PC-3 (cell line): Measurements from ENCODE around the gene NLGN3. TPM values are rescaled to one million over a fixed set of nuclear protein-coding genes. Genes with fewer than 3 reads are reported as not detected.

ENCODE experiments used
- ATAC-seq: fragments of 200-7000 bp; cut with Tn5 transposase; 2 replicates; pipeline ENCODE4 v1.9.1; 2020; ENCODE audit warnings: mild to moderate bottlenecking, moderate library complexity
- BruUV-seq: library from RNA; stranded (reverse); fragments of 400-500 nt; replicated peaks from 2 replicates; lab custom pipeline; 2021; lab: Mats Ljungman, UMichigan
- CTCF ChIA-PET: fragments of 300-600 bp; sonication (Branson Sonifier 250); formaldehyde crosslinking; loops from one replicate; lab custom pipeline; 2022; ENCODE audit warnings: antibody characterized with exemption; lab: Charles Lee
- POLR2A ChIA-PET: fragments of 300-600 bp; sonication (Branson Sonifier 250); formaldehyde crosslinking; loops from one replicate; lab custom pipeline; 2022; ENCODE audit warnings: antibody characterized with exemption; ENCODE audit not compliant: unreplicated experiment; lab: Charles Lee
- DNase-seq: peaks from one replicate; pipeline ENCODE4 v3.0.0-alpha.2; 2015
- H2AFZ ChIP-seq: fragments of 300-600 bp; sonication (generic); 2 replicates; pipeline ENCODE4 v1.6.0; 2016; ENCODE audit warnings: antibody characterized with exemption, low read length
- H3F3A ChIP-seq: fragments of 300-600 bp; sonication (generic); one replicate; pipeline ENCODE4 v1.6.0; 2017; ENCODE audit warnings: antibody characterized with exemption, low read length, control low read depth, mild to moderate bottlenecking; ENCODE audit not compliant: unreplicated experiment
- H3K27ac ChIP-seq: fragments of 300-600 bp; sonication (generic); 2 replicates; pipeline ENCODE4 v1.5.1; 2016; ENCODE audit warnings: mild to moderate bottlenecking, low read length
- H3K27me3 ChIP-seq: fragments of 300-600 bp; sonication (generic); 2 replicates; pipeline ENCODE4 v1.6.1; 2016; ENCODE audit warnings: low read length, mixed read lengths
- H3K36me3 ChIP-seq: fragments of 300-600 bp; sonication (generic); 2 replicates; pipeline ENCODE4 v1.6.1; 2016; ENCODE audit warnings: low read depth, mixed run types, low read length, mixed read lengths
- H3K4me1 ChIP-seq: fragments of 300-600 bp; sonication (generic); 2 replicates; pipeline ENCODE4 v1.5.1; 2016; ENCODE audit warnings: low read length; ENCODE audit not compliant: insufficient read depth
- H3K4me2 ChIP-seq: fragments of 300-600 bp; sonication (generic); 2 replicates; pipeline ENCODE4 v1.6.0; 2016; ENCODE audit warnings: low read length
- H3K4me3 ChIP-seq: fragments of 300-600 bp; sonication (generic); 2 replicates; pipeline ENCODE4 v1.5.1; 2016; ENCODE audit warnings: mild to moderate bottlenecking, low read length, mixed read lengths
- H3K79me2 ChIP-seq: fragments of 300-600 bp; sonication (generic); 2 replicates; pipeline ENCODE4 v1.6.1; 2017; ENCODE audit warnings: low read length, mixed read lengths
- H3K9ac ChIP-seq: fragments of 300-600 bp; sonication (generic); 2 replicates; pipeline ENCODE4 v1.6.0; 2016; ENCODE audit warnings: mild to moderate bottlenecking, low read length
- H3K9me2 ChIP-seq: fragments of 300-600 bp; sonication (generic); replicated peaks from 2 replicates; pipeline ENCODE4 v1.6.1; 2016; ENCODE audit warnings: mixed run types, low read length, mixed read lengths
- H3K9me3 ChIP-seq: fragments of 300-600 bp; sonication (generic); 2 replicates; pipeline ENCODE4 v1.6.1; 2016; ENCODE audit warnings: low read length, mixed read lengths
- H4K20me1 ChIP-seq: fragments of 300-600 bp; sonication (generic); 2 replicates; pipeline ENCODE4 v1.6.1; 2016; ENCODE audit warnings: low read length, mixed read lengths
- CTCF ChIP-seq: fragments of 300-600 bp; sonication (generic); conservative IDR thresholded peaks from 2 replicates; pipeline ENCODE4 v1.5.1; 2017; ENCODE audit warnings: antibody characterized with exemption, low read depth, mild to moderate bottlenecking, low read length
- EZH2 ChIP-seq: fragments of 300-600 bp; sonication (generic); IDR thresholded peaks from one replicate; pipeline ENCODE4 v1.6.1; 2017; ENCODE audit warnings: antibody characterized with exemption, mild to moderate bottlenecking, low read length; ENCODE audit not compliant: unreplicated experiment
- EZH2phosphoT487 ChIP-seq: fragments of 300-600 bp; sonication (generic); IDR thresholded peaks from 2 replicates; pipeline ENCODE4 v1.6.1; 2018; ENCODE audit warnings: mild to moderate bottlenecking, antibody characterized with exemption, low read length, borderline replicate concordance
- intact Hi-C: fragments of 100-400 bp; cut with micrococcal nuclease; formaldehyde crosslinking; loops from 2 replicates; pipeline ENCODE4 v1.9.0; 2023
- total RNA-seq: library from RNA; depleted of rRNA; stranded (reverse); fragments of >200 nt; gene quantifications from 2 replicates; pipeline ENCODE4 v1.2.3, GENCODE V29; 2014

The NLGN3 gene
- total RNA-seq, 1 experiment from 2014 or later: 0.29 TPM

- POLR2A ChIA-PET: no interaction called here
- CTCF ChIA-PET: no interaction called here
- intact Hi-C loops: no loop called here
Measured at GRCh38 chrX:71128166-71128833, 16.3 kb upstream of the NLGN3 start.

GRCh38 chrX:71128915-71129765, 15.5 kb upstream of the NLGN3 start:
- Histone ChIP-seq H3K9me2 (no peaks in the 10 kb centered on the region), H2AFZ (no peak overlapping the region), H3K4me1 (no peaks in the 10 kb centered on the region), H3K9ac (no peak overlapping the region), H3K9me3 (no peaks in the 10 kb centered on the region), H3K36me3 (peaks cover 33% of the 10 kb centered on the region), H4K20me1 (no peaks in the 10 kb centered on the region), H3K27ac (no peak overlapping the region), H3K4me3 (no peak overlapping the region), H3F3A (no peaks in the 10 kb centered on the region), H3K79me2 (no peaks in the 10 kb centered on the region), H3K27me3 (no peaks in the 10 kb centered on the region), H3K4me2 (no peak overlapping the region)
- DNase-seq (peak; percentile 58), ATAC-seq (peak; percentile 88)
- ChIA-PET CTCF (no interaction called here), POLR2A (no interaction called here)
- intact Hi-C loops: loop anchor here (1.0 kb wide), 1 partner anchor 159 kb away; no protein-coding TSS in a partner anchor
- no TSS peak for BruUV-seq
- peak; percentile 86 for TF ChIP-seq CTCF
- no peak for TF ChIP-seq EZH2
- no peak for TF ChIP-seq EZH2phosphoT487

More at GRCh38 chrX:71128166-71128833, 16.3 kb upstream of the NLGN3 start:
- BruUV-seq: no TSS peak
- DNase-seq (no peak), ATAC-seq (peak; percentile 46)
- TF ChIP-seq CTCF (no peak), EZH2 (no peak), EZH2phosphoT487 (no peak)
- H3K4me2 ChIP-seq: no peak overlapping the region
- no peaks in the 10 kb centered on the region for H3K4me1 ChIP-seq
- no peak overlapping the region for H3K4me3 ChIP-seq
- H3K79me2 ChIP-seq: no peaks in the 10 kb centered on the region
- H3K9ac ChIP-seq: no peak overlapping the region
- no peaks in the 10 kb centered on the region for H4K20me1 ChIP-seq
- no peaks in the 10 kb centered on the region for H3K9me2 ChIP-seq
- H3K27me3 ChIP-seq: no peaks in the 10 kb centered on the region
- no peak overlapping the region for H3K27ac ChIP-seq
- no peaks in the 10 kb centered on the region for H3K9me3 ChIP-seq
- H3F3A ChIP-seq: no peaks in the 10 kb centered on the region
- H2AFZ ChIP-seq: no peak overlapping the region
- peaks cover 33% of the 10 kb centered on the region for H3K36me3 ChIP-seq
